ENCODE results near the gene CDH4. TPM values are rescaled to one million over a fixed set of nuclear protein-coding genes. Genes with fewer than 3 reads are reported as not detected.

The CDH4 gene
- total RNA-seq, 4 donors from 2014 or later = 0.71 to 4.2 (median 2.9) TPM

DNA sequence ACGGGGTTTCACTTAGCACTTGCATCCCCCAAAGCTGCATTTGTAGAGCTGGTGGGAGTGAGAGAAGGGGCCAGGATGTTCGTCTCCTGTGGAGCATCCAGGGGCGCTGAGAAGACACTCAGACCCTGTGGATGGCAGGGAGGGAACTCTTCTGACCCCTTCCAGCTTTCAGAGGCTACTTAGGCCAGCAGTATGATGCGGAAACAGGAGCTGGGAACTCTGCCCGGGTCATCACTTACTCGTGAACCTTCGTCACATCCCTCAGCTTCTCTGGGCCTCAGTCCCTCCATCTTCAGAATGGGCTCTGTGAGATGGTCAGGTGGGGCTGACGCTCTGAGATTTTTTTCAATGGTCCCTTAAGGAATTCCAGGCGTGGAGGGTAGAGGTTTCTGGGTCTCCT, 585.1 kb downstream of the CDH4 start:
- H3K4me3 ChIP-seq (ENCODE audit: low read depth, poor library complexity, severe bottlenecking) = no peak overlapping the region
- DNase-seq (ENCODE audit: low spot score in 2 of 2) = no peak
- TF ChIP-seq CTCF (IDR thresholded peaks at IDR 0.05) = no peak
- TF ChIP-seq POLR2A (IDR thresholded peaks at IDR 0.05) = no peak
- 69 to 75% methylated on average over 9 of the region's 9 CpGs for WGBS, 2 donors
- intact Hi-C loops (cut with DNase I; ENCODE audit: low total_unique reads) = no loop called here

- DNase-seq (ENCODE audit: low spot score in 2 of 2) = no peak
- intact Hi-C loops (cut with DNase I; ENCODE audit: low total_unique reads) = no loop called here
- TF ChIP-seq CTCF (IDR thresholded peaks at IDR 0.05) (peak in 1 of 3 donors; percentile 55), POLR2A (IDR thresholded peaks at IDR 0.05) (no peak)
- WGBS, 2 donors = 83 to 87% methylated on average over 10 of the region's 10 CpGs
- no peak overlapping the region for H3K4me3 ChIP-seq (ENCODE audit: low read depth, poor library complexity, severe bottlenecking)
These were observed 587.3 kb downstream of the CDH4 start for GRCh38 chr20:61839223-61839911.

DNA sequence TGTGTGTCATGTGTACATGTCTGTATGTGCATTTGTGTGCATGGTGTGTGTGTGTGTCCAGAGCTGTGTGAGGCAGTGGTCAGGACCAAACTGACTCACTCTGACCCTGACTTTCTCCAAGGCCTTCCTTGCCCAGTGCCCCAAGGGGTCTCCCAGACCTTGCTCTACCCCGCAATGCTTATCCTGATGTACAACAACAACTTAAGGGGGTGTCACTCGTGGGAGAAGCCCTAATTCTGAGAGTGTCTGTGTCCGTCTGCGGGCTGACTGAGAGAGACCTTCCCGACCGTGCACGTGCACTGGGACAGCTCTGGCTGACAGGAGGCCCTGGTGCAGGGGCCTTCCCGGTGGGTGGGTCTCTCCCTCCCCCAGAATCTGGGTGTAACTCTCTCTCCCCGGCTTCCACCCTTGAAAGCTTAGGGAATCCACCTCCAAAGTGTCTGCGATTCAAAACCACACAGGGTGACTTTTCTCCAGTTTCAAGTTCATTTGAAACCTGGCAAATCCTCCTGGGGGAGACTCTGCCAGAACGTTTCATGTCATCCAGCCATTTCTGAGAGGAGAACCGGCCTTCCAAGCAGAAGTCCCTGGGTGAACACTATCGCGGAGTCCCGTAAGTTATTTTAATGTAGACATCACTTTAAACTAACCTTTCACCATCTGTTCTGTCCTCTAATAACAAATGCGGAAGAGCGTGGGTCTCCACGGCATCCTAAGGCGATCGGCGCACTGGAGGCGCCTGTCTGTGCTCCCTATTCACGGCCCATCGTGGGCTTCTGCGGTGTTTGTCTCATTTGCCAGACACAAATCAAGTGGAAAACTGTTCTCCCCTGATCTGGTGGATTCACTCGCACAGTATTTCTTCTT, 588.1 kb downstream of the CDH4 start:
- intact Hi-C loops (cut with DNase I; ENCODE audit: low total_unique reads) = no loop called here
- TF ChIP-seq POLR2A (IDR thresholded peaks at IDR 0.05) = no peak
- TF ChIP-seq CTCF (IDR thresholded peaks at IDR 0.05) = no peak
- no peak for DNase-seq (ENCODE audit: low spot score in 2 of 2)
- WGBS, 2 donors = 67 to 70% methylated on average over 25 to 26 of the region's 26 CpGs
- H3K4me3 ChIP-seq (ENCODE audit: low read depth, poor library complexity, severe bottlenecking) = no peak overlapping the region

GRCh38 chr20:61840779-61841455, 588.9 kb downstream of the CDH4 start:
- WGBS, 2 donors = 86 to 87% methylated on average over 26 of the region's 26 CpGs
- no peak for DNase-seq (ENCODE audit: low spot score in 2 of 2)
- intact Hi-C loops (cut with DNase I; ENCODE audit: low total_unique reads) = no loop called here
- no peak overlapping the region for H3K4me3 ChIP-seq (ENCODE audit: low read depth, poor library complexity, severe bottlenecking)
- no peak for TF ChIP-seq CTCF (IDR thresholded peaks at IDR 0.05)
- TF ChIP-seq POLR2A (IDR thresholded peaks at IDR 0.05) = no peak

- intact Hi-C loops (cut with DNase I; ENCODE audit: low total_unique reads) = no loop called here
- WGBS, 2 donors = 74 to 76% methylated on average over 18 of the region's 18 CpGs
- no peak overlapping the region for H3K4me3 ChIP-seq (ENCODE audit: low read depth, poor library complexity, severe bottlenecking)
- TF ChIP-seq POLR2A (IDR thresholded peaks at IDR 0.05) (no peak), CTCF (IDR thresholded peaks at IDR 0.05) (no peak)
- DNase-seq (ENCODE audit: low spot score in 2 of 2) = no peak
These were observed 589.5 kb downstream of the CDH4 start for GRCh38 chr20:61841551-61841950.
